ENCODE measurements around the gene NLRP1.

DNA sequence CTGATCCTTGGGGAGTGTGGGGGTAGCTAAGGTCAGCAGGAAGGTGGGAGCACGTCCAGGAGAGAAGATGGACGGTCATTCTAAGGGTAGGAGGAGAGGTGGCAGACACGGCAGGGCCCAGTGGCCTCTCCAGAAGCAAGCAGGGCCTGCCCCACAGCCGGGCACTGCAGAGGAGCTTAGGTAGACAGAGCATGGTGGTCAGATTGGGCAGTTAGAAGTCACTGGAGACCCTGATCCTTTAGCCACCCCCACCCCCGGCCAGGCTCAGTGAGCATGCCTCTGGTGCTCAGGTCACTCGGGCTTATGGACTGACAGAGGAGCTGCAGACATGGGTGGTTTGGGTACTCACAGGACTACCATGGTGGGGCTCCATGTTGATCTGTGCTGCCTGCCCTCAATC is 26.3 kb downstream of the NLRP1 start:
- TF ChIP-seq CTCF (IDR thresholded peaks at IDR 0.05): no peak
- TF ChIP-seq POLR2A (IDR thresholded peaks at IDR 0.05): no peak

Measured in uterus (tissue), 2 donors.